SKM-1 treated with dmso at 0.1 percent for 144 hours (cell line): Measurements from ENCODE around the gene GOPC.
"Not testable (repeated sequence)": the region's sequence is repeated elsewhere in the genome, so short reads cannot be mapped to it uniquely, and the experiment has no call there.

Experiments
- DNase-seq: peaks from one replicate; lab custom pipeline; 2025; ENCODE audit not compliant: unreplicated experiment; lab: John Stamatoyannopoulos, UW

The GOPC gene

DNA sequence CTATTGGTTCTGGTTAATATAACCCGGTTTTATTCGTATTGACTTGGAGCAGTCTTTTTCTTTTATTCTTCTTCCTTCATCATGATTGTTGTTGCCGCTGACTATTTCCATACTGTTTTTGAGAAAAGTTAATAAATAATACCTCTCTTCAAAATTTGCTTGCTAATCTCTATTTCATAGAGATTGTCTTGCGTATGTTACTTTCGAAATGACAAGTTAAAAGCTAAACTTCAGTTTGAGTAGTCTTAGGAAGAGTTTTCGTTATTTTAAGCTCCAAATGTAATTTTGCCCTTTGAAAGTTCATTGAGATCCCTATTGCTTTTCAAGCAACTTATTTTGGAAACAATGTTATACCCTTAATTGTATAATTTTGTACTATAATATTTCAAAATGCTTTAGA, 83.4 kb downstream of the GOPC start:
- no peak for DNase-seq

DNA sequence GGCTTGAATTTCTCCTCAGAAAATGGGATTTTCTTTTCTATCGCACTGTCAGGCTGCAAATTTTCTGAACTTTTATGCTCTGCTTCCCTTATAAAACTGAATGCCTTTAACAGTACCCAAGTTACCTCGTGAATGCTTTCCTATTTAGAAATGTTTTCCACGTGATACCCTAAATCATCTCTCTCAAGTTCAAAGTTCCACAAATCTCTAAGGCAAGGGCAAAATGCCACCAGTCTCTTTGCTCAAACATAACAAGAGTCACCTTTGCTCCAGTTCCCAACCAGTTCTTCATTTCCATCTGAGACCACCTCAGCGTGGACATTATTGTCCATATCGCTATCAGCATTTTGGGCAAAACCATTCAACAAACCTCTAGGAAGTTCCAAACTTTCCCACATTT, 84.3 kb downstream of the GOPC start:
- DNase-seq, result not testable (repeated sequence)

DNA sequence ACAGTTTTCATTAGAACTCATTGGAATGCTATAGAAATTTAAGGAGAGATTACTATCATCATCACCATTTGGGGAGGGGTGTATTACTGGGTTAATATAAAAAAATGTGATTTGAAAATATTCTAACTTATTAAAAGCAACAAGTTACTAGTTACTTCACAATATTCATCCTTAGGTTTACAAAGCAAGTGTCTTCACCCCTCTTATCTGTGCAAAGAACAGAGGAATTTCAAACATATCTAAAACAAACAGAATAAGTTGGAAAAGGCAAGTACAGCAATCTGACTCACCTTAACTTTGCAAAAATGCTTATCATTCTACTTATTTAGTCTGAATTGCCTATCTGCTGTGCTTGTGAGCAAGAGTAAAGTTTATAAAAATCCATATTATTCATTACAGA, 87.0 kb downstream of the GOPC start:
- DNase-seq, result no peak

DNA sequence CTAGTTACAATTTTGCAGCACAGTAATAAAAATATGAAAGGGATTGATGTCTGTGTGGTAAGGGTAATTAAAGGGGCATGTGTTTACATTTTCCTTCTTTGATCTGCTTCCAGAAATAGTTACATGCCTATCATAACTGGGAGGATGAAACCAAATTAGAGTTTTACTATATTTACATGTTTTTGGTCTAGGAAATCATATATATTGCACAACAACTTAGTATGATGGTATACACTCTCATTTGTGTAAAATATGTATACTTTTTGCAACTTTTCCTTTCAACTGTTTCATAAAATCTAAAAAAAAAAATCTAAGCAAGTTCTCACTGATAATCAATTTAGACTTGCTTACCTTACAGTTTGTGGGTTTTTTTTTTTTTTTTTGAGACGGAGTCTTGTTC, 87.7 kb downstream of the GOPC start:
- no peak for DNase-seq

DNA sequence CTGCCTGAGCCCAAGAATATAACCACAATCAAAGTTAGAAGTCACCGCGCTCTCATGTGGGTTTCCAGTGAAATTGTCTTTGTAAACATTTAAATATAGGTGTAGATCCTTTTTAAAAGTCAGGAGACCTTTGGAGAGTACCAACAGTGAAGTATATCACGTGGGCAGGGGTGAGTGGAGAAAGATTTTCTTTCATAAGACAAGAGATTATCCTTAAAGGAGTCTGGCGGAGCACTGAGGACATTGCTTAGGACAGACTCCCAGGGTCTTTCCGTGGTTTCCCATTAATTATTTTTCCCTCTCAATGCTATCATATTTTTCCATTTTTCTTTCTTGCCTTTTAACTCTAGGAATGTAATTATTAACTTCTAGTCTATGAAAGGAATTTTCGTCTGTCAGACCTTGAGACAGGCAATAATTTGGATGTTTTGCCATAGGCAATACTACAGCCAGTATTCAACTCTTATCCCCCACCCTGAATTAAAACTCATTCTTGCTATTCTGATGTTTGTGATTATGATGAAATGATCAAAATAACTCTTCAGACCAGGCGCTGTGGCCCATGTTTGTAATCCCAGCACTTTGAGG, 88.4 kb downstream of the GOPC start:
- DNase-seq, result no peak

DNA sequence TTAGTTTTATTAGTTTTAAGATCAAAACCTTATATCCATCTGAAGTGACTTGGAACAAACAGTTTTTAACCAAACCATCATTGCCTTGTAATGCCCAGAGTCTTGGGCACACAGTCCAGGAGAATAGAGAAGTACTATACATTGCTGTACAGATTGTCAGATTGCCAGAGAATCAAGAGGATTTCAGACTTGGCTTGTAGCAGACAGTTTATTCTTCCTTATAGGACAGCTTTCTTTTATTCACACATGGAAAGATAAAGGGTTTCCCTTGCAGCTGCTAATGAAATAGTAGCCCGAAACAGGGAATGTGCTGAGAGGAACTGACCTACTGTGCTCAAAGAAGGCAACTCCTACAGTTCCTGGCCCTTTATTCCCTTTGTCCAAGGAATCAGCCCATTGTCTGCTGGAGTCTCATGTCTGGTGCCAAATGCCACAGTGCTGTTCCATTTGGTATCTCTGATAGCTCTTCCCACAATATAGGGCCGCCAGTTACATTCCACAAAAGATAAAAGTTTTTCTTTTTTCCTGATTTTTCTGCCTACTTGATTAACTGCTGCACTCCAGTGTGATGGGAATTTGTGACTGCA, 89.2 kb downstream of the GOPC start:
- DNase-seq, result no peak

DNA sequence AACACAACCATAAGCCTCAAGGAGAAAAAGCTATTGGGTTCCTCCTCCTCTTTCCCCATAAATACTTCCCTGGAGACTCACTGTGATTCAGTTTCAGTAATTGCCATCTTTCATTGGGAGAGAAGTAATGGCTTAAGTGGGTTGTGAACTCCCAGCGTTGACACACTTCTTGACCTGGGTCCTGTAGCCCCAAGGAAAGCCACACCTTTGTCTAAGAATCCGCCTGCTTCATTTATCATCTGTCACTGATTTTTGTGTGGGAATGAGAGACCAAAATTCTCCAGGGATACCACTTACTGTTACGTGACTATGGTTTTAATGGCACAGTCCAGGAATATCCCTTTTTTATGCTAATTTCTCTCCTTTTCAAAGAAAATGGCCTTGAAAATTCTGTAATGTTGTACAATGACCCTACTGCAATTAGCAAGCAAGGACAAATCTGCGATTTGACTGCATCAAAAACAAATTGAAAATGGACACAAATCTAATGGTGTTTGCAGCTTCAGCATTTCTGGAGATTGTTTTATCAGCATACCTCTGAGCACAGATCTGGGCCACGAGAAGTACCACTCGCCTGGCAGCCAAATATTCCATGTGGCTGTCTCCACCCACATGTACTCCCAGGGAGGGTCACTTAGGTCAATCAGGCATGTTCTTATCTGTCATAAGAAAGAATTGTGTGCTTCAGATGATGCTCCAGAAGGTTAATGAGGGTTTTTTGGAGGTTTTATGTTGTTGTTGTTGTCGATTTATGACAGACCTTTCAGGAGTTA, 90.1 kb downstream of the GOPC start:
- DNase-seq, result no peak
